Measurements from ENCODE around the gene FOXD1. TPM values are rescaled to one million over a fixed set of nuclear protein-coding genes. Genes with fewer than 3 reads are reported as not detected.

FOXD1 gene
- total and polyA plus RNA-seq, 2 of the 8 experiments (the other 6 are each of a cell fraction or from before 2014, with no cell fraction given), result 0.11 to 1.1 TPM

GRCh38 chr5:73452215-73452614 is 3.6 kb upstream of the FOXD1 start (continued):
- no peak for TF ChIP-seq CHD7 (IDR thresholded peaks at IDR 0.05; ENCODE audit: insufficient replicate concordance, low read length)
- no peak for TF ChIP-seq MAFK (IDR thresholded peaks at IDR 0.05; ENCODE audit: low read depth, low read length)
- no peak for TF ChIP-seq RNF2 (IDR thresholded peaks at IDR 0.05; ENCODE audit: borderline replicate concordance, low read depth, low read length, missing control alignments, poor library complexity, severe bottlenecking)
- TF ChIP-seq USF2 (IDR thresholded peaks at IDR 0.05; ENCODE audit: low read length), result no peak
- TF ChIP-seq HDAC2 (IDR thresholded peaks at IDR 0.05; ENCODE audit: borderline replicate concordance in 1 of 2, low read depth in 2 of 2, low read length in 2 of 2), result no peak
- no peak for TF ChIP-seq SRF (IDR thresholded peaks at IDR 0.05; ENCODE audit: low read depth, low read length)
- TF ChIP-seq YY1 (IDR thresholded peaks at IDR 0.05; ENCODE audit: low read depth, low read length), result no peak

Data from H1 (cell line).